Right lobe of liver (tissue), 6 donors: ENCODE results near the gene PLEKHM2. TPM values are rescaled to one million over a fixed set of nuclear protein-coding genes. Genes with fewer than 3 reads are reported as not detected.

ENCODE experiments used
- ATAC-seq, 4 donors: fragments of 200-7000 bp; cut with Tn5 transposase; one replicate each; pipeline ENCODE4 v1.9.1; 2020; ENCODE audit warnings: mild to moderate bottlenecking in 4 of 4, moderate library complexity in 4 of 4
- DNase-seq, 3 donors: peaks; one replicate each; pipeline ENCODE4 v3.0.0-alpha.2; 2020
- H3K27ac ChIP-seq, 3 donors: fragments of 200-600 bp; one replicate each; pipeline ENCODE4 v1.8.0; 2022
- H3K27me3 ChIP-seq, 2 donors: fragments of 200-600 bp; one replicate each; pipeline ENCODE4 v1.8.0; 2022
- H3K36me3 ChIP-seq, 4 donors: fragments of 200-600 bp; sonication (generic) in 1 of 4; one replicate each; pipeline versions ENCODE4 v1.5.1 to v1.8.0; 2017 to 2022; ENCODE audit warnings: control low read depth in 1 of 4
- H3K4me1 ChIP-seq, 4 donors: fragments of 200-600 bp; sonication (generic) in 1 of 4; one replicate each; pipeline versions ENCODE4 v1.5.1 to v1.8.0; 2017 to 2022; ENCODE audit warnings: control low read depth in 1 of 4
- H3K4me3 ChIP-seq, 3 donors: fragments of 200-600 bp; one replicate each; pipeline ENCODE4 v1.8.0; 2022
- H3K9me3 ChIP-seq, 4 donors: fragments of 200-600 bp; sonication (generic) in 1 of 4; one replicate each; pipeline versions ENCODE4 v1.5.1 to v1.8.0; 2017 to 2022; ENCODE audit warnings: control low read depth in 1 of 4
- POLR2A ChIP-seq: fragments of 450-650 bp; IDR thresholded peaks from one replicate; pipeline ENCODE4 v1.6.1; 2017; ENCODE audit warnings: antibody characterized with exemption, mild to moderate bottlenecking
- WGBS: methylation state at CpG from one replicate; pipeline ENCODE4 v1.1.6; 2018; ENCODE audit warnings: low coverage, low lambda C conversion rate; ENCODE audit not compliant: insufficient coverage; ENCODE audit errors: missing lambda C conversion rate; 5-methylcytosine and 5-hydroxymethylcytosine counted together
- intact Hi-C, 2 donors: fragments of 100-400 bp; cut with DNase I; formaldehyde crosslinking; loops; one replicate each; pipeline versions ENCODE4 v1.11.2 to v1.14.1; 2022
- total RNA-seq, 6 experiments: library from RNA; depleted of rRNA in 2 of 6; stranded (reverse); fragments of >200 nt in 2 of 6; fragmentation: NEBNext Ultra II Directional in 3 of 6; extraction: Animal tissue kit (Norgen Biotek cat#: 25700) in 3 of 6; gene quantifications; one replicate each; pipeline versions ENCODE4 v1.1.0 to v1.2.4, GENCODE V29; 2016 to 2023
- TF ChIP-seq, protein P1 (sequence below), 4 donors: fragments of 200-600 bp in 3 of 4; fragments of 450-650 bp in 1 of 4; IDR thresholded peaks; one replicate each; pipeline versions ENCODE4 v1.5.1 to v1.8.0; 2016 to 2022; ENCODE audit warnings: antibody characterized with exemption in 4 of 4, mild to moderate bottlenecking in 2 of 4
- donor health status: DM: no; HTN: yes; CAD: no.
- donor health status: DM: no; HTN: no; CAD: no.
- donor health status: DM: no; HTN: no; CAD: no.
- donor health status: DM: no; HTN: yes; CAD: no.
- donor health status: DM: no; HTN: yes; CAD: no.

Gene PLEKHM2
- total RNA-seq, 6 experiments from 2014 or later: 15.6 to 27.9 (median 20.2) TPM

GRCh38 chr1:15723631-15724246, 39.6 kb downstream of the PLEKHM2 start:
- intact Hi-C loops: no loop called here
- Histone ChIP-seq H3K27me3 (no peaks in the 10 kb centered on the region), H3K4me3 (no peak overlapping the region), H3K4me1 (peaks cover 0 to 6% (median 2%) of the 10 kb centered on the region in 4 donors), H3K27ac (no peak overlapping the region), H3K36me3 (peaks cover 3 to 56% (median 11%) of the 10 kb centered on the region in 4 donors), H3K9me3 (no peaks in the 10 kb centered on the region)
- ATAC-seq: no peak
- WGBS: 89% methylated on average over 5 of the region's 20 CpGs
- TF ChIP-seq, protein P1, sequence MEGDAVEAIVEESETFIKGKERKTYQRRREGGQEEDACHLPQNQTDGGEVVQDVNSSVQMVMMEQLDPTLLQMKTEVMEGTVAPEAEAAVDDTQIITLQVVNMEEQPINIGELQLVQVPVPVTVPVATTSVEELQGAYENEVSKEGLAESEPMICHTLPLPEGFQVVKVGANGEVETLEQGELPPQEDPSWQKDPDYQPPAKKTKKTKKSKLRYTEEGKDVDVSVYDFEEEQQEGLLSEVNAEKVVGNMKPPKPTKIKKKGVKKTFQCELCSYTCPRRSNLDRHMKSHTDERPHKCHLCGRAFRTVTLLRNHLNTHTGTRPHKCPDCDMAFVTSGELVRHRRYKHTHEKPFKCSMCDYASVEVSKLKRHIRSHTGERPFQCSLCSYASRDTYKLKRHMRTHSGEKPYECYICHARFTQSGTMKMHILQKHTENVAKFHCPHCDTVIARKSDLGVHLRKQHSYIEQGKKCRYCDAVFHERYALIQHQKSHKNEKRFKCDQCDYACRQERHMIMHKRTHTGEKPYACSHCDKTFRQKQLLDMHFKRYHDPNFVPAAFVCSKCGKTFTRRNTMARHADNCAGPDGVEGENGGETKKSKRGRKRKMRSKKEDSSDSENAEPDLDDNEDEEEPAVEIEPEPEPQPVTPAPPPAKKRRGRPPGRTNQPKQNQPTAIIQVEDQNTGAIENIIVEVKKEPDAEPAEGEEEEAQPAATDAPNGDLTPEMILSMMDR (IDR thresholded peaks at IDR 0.05): no peak
- no peak for TF ChIP-seq POLR2A
- no peak for DNase-seq

DNA sequence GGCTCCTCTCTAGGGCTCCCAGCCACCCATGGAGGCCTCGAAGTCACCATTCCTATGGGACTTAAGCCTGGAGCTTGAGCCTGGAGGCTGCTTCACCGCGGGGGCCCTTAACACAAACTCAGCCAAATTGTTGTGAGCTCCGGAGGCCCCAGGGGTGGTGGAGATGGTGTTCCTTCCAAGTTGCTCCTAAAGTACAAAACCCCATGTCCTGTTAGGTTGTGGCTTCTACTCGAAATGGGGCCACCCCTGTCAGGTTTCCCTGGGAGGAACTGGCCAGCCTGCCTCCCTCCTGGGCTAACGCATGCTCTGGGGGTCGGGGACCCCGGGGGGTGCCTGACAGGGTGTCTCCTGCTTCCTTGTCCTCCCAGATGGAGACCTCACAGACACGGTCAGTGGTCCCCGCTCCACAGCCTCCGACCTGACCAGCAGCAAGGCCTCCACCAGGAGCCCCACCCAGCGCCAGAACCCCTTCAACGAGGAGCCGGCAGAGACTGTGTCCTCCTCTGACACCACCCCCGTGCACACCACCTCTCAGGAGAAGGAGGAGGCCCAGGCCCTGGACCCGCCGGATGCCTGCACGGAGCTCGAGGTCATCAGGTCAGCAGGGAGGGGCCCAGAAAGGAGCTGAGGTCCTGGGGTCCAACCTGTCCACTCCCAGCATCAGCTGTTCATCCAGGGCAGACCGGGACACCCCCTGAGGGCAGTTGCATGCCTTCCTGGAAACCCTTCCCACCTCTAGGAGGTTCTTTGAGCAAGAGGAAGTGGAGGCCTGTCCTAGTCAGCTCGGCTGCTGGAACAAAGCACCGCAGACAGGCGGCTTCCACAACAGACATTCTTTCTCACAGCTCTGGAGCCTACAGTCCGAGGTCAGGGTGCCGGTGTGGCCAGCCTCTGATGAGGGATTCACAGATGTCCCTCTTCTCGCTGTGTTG, 41.1 kb downstream of the PLEKHM2 start:
- no peaks in the 10 kb centered on the region for H3K4me1 ChIP-seq
- H3K36me3 ChIP-seq: peaks cover 3 to 62% (median 12%) of the 10 kb centered on the region in 4 donors
- 70% methylated on average over 2 of the region's 26 CpGs for WGBS
- DNase-seq (no peak), ATAC-seq (no peak)
- no peaks in the 10 kb centered on the region for H3K9me3 ChIP-seq
- TF ChIP-seq POLR2A: no peak
- TF ChIP-seq, protein P1 (IDR thresholded peaks at IDR 0.05): no peak
- H3K27me3 ChIP-seq: no peaks in the 10 kb centered on the region
- no peak overlapping the region for H3K4me3 ChIP-seq
- intact Hi-C loops: no loop called here
- H3K27ac ChIP-seq: no peak overlapping the region

DNA sequence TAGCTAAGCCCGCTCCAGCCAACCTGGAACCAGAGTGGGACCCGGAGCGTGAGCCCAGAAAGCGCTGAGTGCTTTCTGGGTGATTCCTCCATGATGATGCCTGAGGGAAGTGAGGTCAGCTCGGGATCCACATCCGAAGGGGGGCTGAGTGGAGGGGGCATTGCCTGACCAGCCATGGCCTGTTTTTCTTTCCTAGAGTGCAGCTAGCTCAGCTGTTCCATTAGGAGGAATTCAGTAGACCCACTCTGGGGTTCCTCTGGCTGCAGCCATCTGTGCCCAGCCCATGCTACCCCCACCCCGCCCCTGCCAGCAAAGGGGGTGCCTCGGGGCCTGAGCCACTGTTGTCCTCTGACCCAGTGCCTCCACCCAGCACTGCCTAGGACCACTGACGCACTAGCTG, 42.4 kb downstream of the PLEKHM2 start:
- DNase-seq (no peak), ATAC-seq (no peak)
- Histone ChIP-seq H3K27me3 (no peaks in the 10 kb centered on the region), H3K4me3 (no peak overlapping the region), H3K36me3 (peaks cover 3 to 66% (median 15%) of the 10 kb centered on the region in 4 donors), H3K27ac (no peak overlapping the region), H3K9me3 (no peaks in the 10 kb centered on the region), H3K4me1 (no peaks in the 10 kb centered on the region)
- TF ChIP-seq, protein P1 (IDR thresholded peaks at IDR 0.05): no peak
- TF ChIP-seq POLR2A: no peak
- 80% methylated on average over 3 of the region's 9 CpGs for WGBS
- intact Hi-C loops: no loop called here

DNA sequence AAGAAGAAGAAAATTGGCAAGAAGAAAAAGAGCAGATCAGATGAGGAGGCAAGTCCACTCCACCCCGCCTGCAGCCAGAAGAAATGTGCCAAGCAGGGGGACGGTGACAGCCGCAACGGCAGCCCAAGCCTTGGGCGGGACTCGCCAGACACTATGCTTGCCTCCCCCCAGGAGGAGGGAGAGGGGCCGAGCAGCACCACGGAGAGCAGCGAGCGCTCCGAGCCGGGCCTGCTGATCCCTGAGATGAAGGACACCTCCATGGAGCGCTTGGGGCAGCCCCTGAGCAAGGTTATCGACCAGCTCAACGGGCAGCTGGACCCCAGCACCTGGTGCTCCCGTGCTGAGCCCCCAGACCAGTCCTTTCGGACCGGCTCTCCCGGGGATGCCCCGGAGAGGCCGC, 42.9 kb downstream of the PLEKHM2 start:
- Histone ChIP-seq H3K4me3 (no peak overlapping the region), H3K27ac (no peak overlapping the region), H3K27me3 (no peaks in the 10 kb centered on the region), H3K4me1 (no peaks in the 10 kb centered on the region), H3K9me3 (no peaks in the 10 kb centered on the region), H3K36me3 (peaks cover 3 to 64% (median 15%) of the 10 kb centered on the region in 4 donors)
- intact Hi-C loops: no loop called here
- TF ChIP-seq, protein P1 (IDR thresholded peaks at IDR 0.05): no peak
- no peak for TF ChIP-seq POLR2A
- 35% methylated on average over 2 of the region's 21 CpGs for WGBS
- DNase-seq (no peak), ATAC-seq (no peak)
